Measurements from ENCODE around the gene KIAA1328. TPM values are rescaled to one million over a fixed set of nuclear protein-coding genes. Genes with fewer than 3 reads are reported as not detected.

KIAA1328 gene
- total RNA-seq, 1 donor = 8.7 TPM

- no peaks in the 10 kb centered on the region for H3K9me3 ChIP-seq (ENCODE audit: low read depth, low read length)
- no peak for TF ChIP-seq CTCF (IDR thresholded peaks at IDR 0.05; ENCODE audit: extremely low read depth, low read depth, low read length)
Measured at GRCh38 chr18:37270666-37271052, 441.7 kb downstream of the KIAA1328 start.

DNA sequence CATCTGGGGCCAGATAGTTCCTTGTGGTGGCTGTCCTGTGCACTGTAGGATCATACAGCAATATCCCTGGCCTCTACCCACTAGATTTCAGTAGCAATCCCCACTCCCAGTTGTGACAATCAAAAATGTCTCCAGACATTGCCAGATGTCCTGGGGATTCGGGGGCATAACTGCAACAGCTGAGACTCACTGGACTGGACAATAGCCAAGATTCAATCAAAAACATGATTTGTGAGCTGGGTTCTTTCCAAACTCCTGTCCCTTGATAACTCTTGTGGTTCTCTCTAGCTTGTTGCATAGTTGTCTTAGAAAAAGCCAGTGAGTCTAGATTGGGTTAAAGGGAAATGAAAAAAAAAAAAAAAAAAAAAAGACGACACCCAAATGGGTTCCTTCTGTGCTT lies 443.3 kb downstream of the KIAA1328 start:
- Histone ChIP-seq H3K9me3 (ENCODE audit: low read depth, low read length) (no peaks in the 10 kb centered on the region), H3K79me2 (ENCODE audit: insufficient read depth, low read length) (no peaks in the 10 kb centered on the region), H3K4me2 (ENCODE audit: insufficient read depth, low read length) (no peak overlapping the region), H3K4me1 (ENCODE audit: insufficient read depth, low read length) (no peaks in the 10 kb centered on the region), H3K27me3 (ENCODE audit: insufficient read depth, low read length) (peaks cover 29% of the 10 kb centered on the region), H4K20me1 (ENCODE audit: insufficient read depth, low read length) (no peaks in the 10 kb centered on the region), H3K36me3 (ENCODE audit: insufficient read depth, low read length) (no peaks in the 10 kb centered on the region), H2AFZ (ENCODE audit: low read length) (no peak overlapping the region), H3K4me3 (ENCODE audit: insufficient read depth, low read length) (no peak overlapping the region), H3K27ac (ENCODE audit: low read depth, low read length) (no peak overlapping the region)
- TF ChIP-seq CTCF (IDR thresholded peaks at IDR 0.05; ENCODE audit: extremely low read depth, low read depth, low read length) = no peak
- peak; percentile 46 for DNase-seq (ENCODE audit: insufficient read length, low spot score, missing footprints)

More at GRCh38 chr18:37270666-37271052, 441.7 kb downstream of the KIAA1328 start:
- no peaks in the 10 kb centered on the region for H3K36me3 ChIP-seq (ENCODE audit: insufficient read depth, low read length)
- peak; percentile 49 for DNase-seq (ENCODE audit: insufficient read length, low spot score, missing footprints)
- no peak overlapping the region for H2AFZ ChIP-seq (ENCODE audit: low read length)
- peaks cover 19% of the 10 kb centered on the region for H3K27me3 ChIP-seq (ENCODE audit: insufficient read depth, low read length)
- no peaks in the 10 kb centered on the region for H3K79me2 ChIP-seq (ENCODE audit: insufficient read depth, low read length)
- no peaks in the 10 kb centered on the region for H3K4me1 ChIP-seq (ENCODE audit: insufficient read depth, low read length)
- no peak overlapping the region for H3K27ac ChIP-seq (ENCODE audit: low read depth, low read length)
- H3K4me2 ChIP-seq (ENCODE audit: insufficient read depth, low read length) = no peak overlapping the region
- no peaks in the 10 kb centered on the region for H4K20me1 ChIP-seq (ENCODE audit: insufficient read depth, low read length)
- H3K4me3 ChIP-seq (ENCODE audit: insufficient read depth, low read length) = no peak overlapping the region

GRCh38 chr18:37272841-37273240 lies 443.9 kb downstream of the KIAA1328 start:
- Histone ChIP-seq H3K4me3 (ENCODE audit: insufficient read depth, low read length) (no peak overlapping the region), H3K27ac (ENCODE audit: low read depth, low read length) (no peak overlapping the region), H3K4me2 (ENCODE audit: insufficient read depth, low read length) (no peak overlapping the region), H3K36me3 (ENCODE audit: insufficient read depth, low read length) (no peaks in the 10 kb centered on the region), H4K20me1 (ENCODE audit: insufficient read depth, low read length) (no peaks in the 10 kb centered on the region), H3K27me3 (ENCODE audit: insufficient read depth, low read length) (peaks cover 29% of the 10 kb centered on the region), H3K4me1 (ENCODE audit: insufficient read depth, low read length) (no peaks in the 10 kb centered on the region), H3K79me2 (ENCODE audit: insufficient read depth, low read length) (no peaks in the 10 kb centered on the region), H2AFZ (ENCODE audit: low read length) (no peak overlapping the region), H3K9me3 (ENCODE audit: low read depth, low read length) (no peaks in the 10 kb centered on the region)
- DNase-seq (ENCODE audit: insufficient read length, low spot score, missing footprints) = peak; percentile 31
- no peak for TF ChIP-seq CTCF (IDR thresholded peaks at IDR 0.05; ENCODE audit: extremely low read depth, low read depth, low read length)

DNA sequence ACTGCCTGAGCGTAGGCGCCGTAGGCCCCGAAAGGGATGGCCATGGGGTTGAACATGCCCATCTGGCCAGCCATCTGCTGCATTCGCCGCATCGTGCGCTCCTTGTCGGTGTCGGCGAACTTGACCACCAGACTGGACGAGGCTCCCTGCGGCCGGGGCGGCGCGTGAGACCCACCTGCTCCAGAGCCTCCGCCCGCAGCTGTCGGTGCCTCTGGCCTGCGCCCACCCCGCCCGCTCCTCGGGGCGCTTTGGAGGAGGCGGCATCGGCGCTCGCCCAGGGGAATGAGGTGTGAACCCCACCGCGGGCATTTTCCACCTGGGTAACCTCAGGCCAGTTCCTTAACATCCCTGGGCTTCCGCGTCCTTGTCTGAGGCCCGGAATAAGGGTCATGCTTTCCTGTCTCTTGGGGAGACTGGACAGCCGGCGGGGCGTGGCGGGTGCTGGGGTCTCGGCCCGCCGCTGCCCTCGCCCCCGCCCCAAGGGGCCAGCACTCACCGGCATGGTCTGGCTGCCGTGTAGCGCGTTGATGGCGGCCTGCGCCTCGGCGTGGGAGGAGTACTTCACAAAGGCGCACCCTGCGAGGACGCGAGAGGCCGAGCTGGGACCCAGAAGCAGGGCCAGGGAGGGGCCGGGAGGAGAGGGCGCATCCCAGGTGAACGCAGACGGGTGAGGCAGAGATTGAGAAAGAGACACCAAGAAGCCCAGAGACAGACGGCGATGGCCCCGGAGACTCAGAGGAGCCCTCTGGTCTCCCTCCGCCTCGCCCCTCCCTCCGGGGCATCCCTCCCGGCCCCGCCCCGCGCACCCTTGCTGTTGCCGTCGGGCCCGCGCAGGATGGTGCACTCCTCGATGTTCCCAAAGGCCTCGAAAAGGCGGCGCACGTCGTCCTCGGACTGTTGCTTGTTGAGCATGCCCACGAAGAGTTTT lies 445.6 kb downstream of the KIAA1328 start:
- H3K4me3 ChIP-seq (ENCODE audit: insufficient read depth, low read length) = no peak overlapping the region
- H3K4me2 ChIP-seq (ENCODE audit: insufficient read depth, low read length) = no peak overlapping the region
- no peaks in the 10 kb centered on the region for H3K79me2 ChIP-seq (ENCODE audit: insufficient read depth, low read length)
- no peaks in the 10 kb centered on the region for H4K20me1 ChIP-seq (ENCODE audit: insufficient read depth, low read length)
- no peaks in the 10 kb centered on the region for H3K4me1 ChIP-seq (ENCODE audit: insufficient read depth, low read length)
- DNase-seq (ENCODE audit: insufficient read length, low spot score, missing footprints) = peak; percentile 71
- H3K36me3 ChIP-seq (ENCODE audit: insufficient read depth, low read length) = no peaks in the 10 kb centered on the region
- no peak overlapping the region for H2AFZ ChIP-seq (ENCODE audit: low read length)
- H3K9me3 ChIP-seq (ENCODE audit: low read depth, low read length) = no peaks in the 10 kb centered on the region
- no peak for TF ChIP-seq CTCF (IDR thresholded peaks at IDR 0.05; ENCODE audit: extremely low read depth, low read depth, low read length)
- H3K27ac ChIP-seq (ENCODE audit: low read depth, low read length) = no peak overlapping the region
- H3K27me3 ChIP-seq (ENCODE audit: insufficient read depth, low read length) = peaks cover 29% of the 10 kb centered on the region

All from osteoblast (primary cell).